DND-41 (cell line): ENCODE measurements around the gene TRIM36.

Experiments used
- ATAC-seq: fragments of 200-7000 bp; cut with Tn5 transposase; 3 replicates; pipeline ENCODE4 v1.9.1; 2021; ENCODE audit warnings: low read depth; ENCODE audit not compliant: insufficient read depth
- DNase-seq: peaks from one replicate; pipeline ENCODE4 v3.0.0-alpha.2; 2020
- H2AFZ ChIP-seq: 2 replicates; pipeline ENCODE4 v1.6.0; 2012; ENCODE audit warnings: low read depth, low read length
- H3K27ac ChIP-seq: 2 replicates; pipeline ENCODE4 v1.5.1; 2012; ENCODE audit warnings: low read length, inconsistent platforms
- H3K27me3 ChIP-seq: fragments of 200-600 bp; sonication (generic); 2 replicates; pipeline ENCODE4 v1.6.0; 2012; ENCODE audit warnings: low read length, mild to moderate bottlenecking, inconsistent platforms; ENCODE audit not compliant: insufficient read depth, poor library complexity
- H3K36me3 ChIP-seq: 2 replicates; pipeline ENCODE4 v1.5.1; 2012; ENCODE audit warnings: low read length, inconsistent platforms; ENCODE audit not compliant: insufficient read depth
- H3K4me1 ChIP-seq: 2 replicates; pipeline ENCODE4 v1.5.1; 2012; ENCODE audit warnings: mild to moderate bottlenecking, low read length; ENCODE audit not compliant: insufficient read depth
- H3K4me2 ChIP-seq: 2 replicates; pipeline ENCODE4 v1.6.0; 2012; ENCODE audit warnings: mild to moderate bottlenecking, moderate library complexity, low read length, inconsistent platforms; ENCODE audit not compliant: insufficient read depth
- H3K4me3 ChIP-seq, 2 experiments: fragments of 200-600 bp in 1 of 2; shearing (Covaris generic) in 1 of 2; 2 replicates each; pipeline ENCODE4 v1.5.1; 2012 to 2016; ENCODE audit warnings: inconsistent platforms in 2 of 2, low read length in 2 of 2, mild to moderate bottlenecking in 2 of 2, low read depth in 1 of 2, moderate library complexity in 1 of 2
- H3K79me2 ChIP-seq: 2 replicates; pipeline ENCODE4 v1.6.0; 2012; ENCODE audit warnings: low read length, inconsistent platforms; ENCODE audit not compliant: insufficient read depth
- H3K9ac ChIP-seq: 2 replicates; pipeline ENCODE4 v1.6.0; 2012; ENCODE audit warnings: low read depth, mild to moderate bottlenecking, inconsistent platforms, low read length, moderate library complexity
- H3K9me3 ChIP-seq: 2 replicates; pipeline ENCODE4 v1.5.1; 2012; ENCODE audit warnings: low read length, moderate library complexity, mild to moderate bottlenecking, inconsistent platforms; ENCODE audit not compliant: insufficient read depth, severe bottlenecking
- H4K20me1 ChIP-seq: 2 replicates; pipeline ENCODE4 v1.6.0; 2012; ENCODE audit warnings: low read length; ENCODE audit not compliant: insufficient read depth
- CTCF ChIP-seq: IDR thresholded peaks from 2 replicates; pipeline ENCODE4 v1.5.1; 2012; ENCODE audit warnings: borderline replicate concordance, low read length, moderate library complexity, mild to moderate bottlenecking; ENCODE audit not compliant: poor library complexity, severe bottlenecking; ENCODE audit errors: extremely low read depth
- EZH2 ChIP-seq: IDR thresholded peaks from 3 replicates; pipeline ENCODE4 v1.6.1; 2012; ENCODE audit warnings: borderline replicate concordance, low read depth, mild to moderate bottlenecking, moderate library complexity, low read length, inconsistent platforms; ENCODE audit not compliant: severe bottlenecking

TRIM36 gene

GRCh38 chr5:115179394-115180164 lies 9.9 kb upstream of the TRIM36 start:
- H3K36me3 ChIP-seq: no peaks in the 10 kb centered on the region
- no peak overlapping the region for H3K9ac ChIP-seq
- no peak overlapping the region for H2AFZ ChIP-seq
- H3K9me3 ChIP-seq: no peaks in the 10 kb centered on the region
- no peaks in the 10 kb centered on the region for H3K4me1 ChIP-seq
- no peak overlapping the region for H3K4me2 ChIP-seq
- DNase-seq: no peak
- H3K79me2 ChIP-seq: no peaks in the 10 kb centered on the region
- H3K27me3 ChIP-seq: no peaks in the 10 kb centered on the region
- no peak overlapping the region for H3K27ac ChIP-seq
- TF ChIP-seq EZH2 (no peak), CTCF (no peak)
- no peaks in the 10 kb centered on the region for H4K20me1 ChIP-seq
- no peak overlapping the region for H3K4me3 ChIP-seq
- no peak for ATAC-seq

- no peak for DNase-seq
These were observed 9.3 kb upstream of the TRIM36 start for GRCh38 chr5:115179030-115179393.

GRCh38 chr5:115170929-115171510 lies 1.3 kb upstream of the TRIM36 start:
- no peaks in the 10 kb centered on the region for H3K4me1 ChIP-seq
- H4K20me1 ChIP-seq: no peaks in the 10 kb centered on the region
- no peaks in the 10 kb centered on the region for H3K27me3 ChIP-seq
- no peak overlapping the region for H3K9ac ChIP-seq
- ATAC-seq: no peak
- no peak overlapping the region for H3K27ac ChIP-seq
- H3K4me2 ChIP-seq: no peak overlapping the region
- peaks cover 13% of the 10 kb centered on the region for H3K9me3 ChIP-seq
- H2AFZ ChIP-seq: no peak overlapping the region
- no peak for TF ChIP-seq CTCF
- no peak for TF ChIP-seq EZH2
- no peak overlapping the region for H3K4me3 ChIP-seq
- no peaks in the 10 kb centered on the region for H3K36me3 ChIP-seq
- DNase-seq: no peak
- no peaks in the 10 kb centered on the region for H3K79me2 ChIP-seq

More at GRCh38 chr5:115179030-115179393, 9.3 kb upstream of the TRIM36 start:
- H3K36me3 ChIP-seq: no peaks in the 10 kb centered on the region
- no peaks in the 10 kb centered on the region for H3K4me1 ChIP-seq
- no peak for ATAC-seq
- H2AFZ ChIP-seq: no peak overlapping the region
- H4K20me1 ChIP-seq: no peaks in the 10 kb centered on the region
- TF ChIP-seq CTCF (no peak), EZH2 (no peak)
- H3K9me3 ChIP-seq: no peaks in the 10 kb centered on the region
- no peak overlapping the region for H3K27ac ChIP-seq
- no peak overlapping the region for H3K4me3 ChIP-seq
- H3K4me2 ChIP-seq: no peak overlapping the region
- H3K9ac ChIP-seq: no peak overlapping the region
- H3K27me3 ChIP-seq: no peaks in the 10 kb centered on the region
- H3K79me2 ChIP-seq: no peaks in the 10 kb centered on the region
